Measurements from ENCODE around the gene FSTL5.
"Not testable (repeated sequence)": the region's sequence is repeated elsewhere in the genome, so short reads cannot be mapped to it uniquely, and the experiment has no call there.

Gene FSTL5

DNA sequence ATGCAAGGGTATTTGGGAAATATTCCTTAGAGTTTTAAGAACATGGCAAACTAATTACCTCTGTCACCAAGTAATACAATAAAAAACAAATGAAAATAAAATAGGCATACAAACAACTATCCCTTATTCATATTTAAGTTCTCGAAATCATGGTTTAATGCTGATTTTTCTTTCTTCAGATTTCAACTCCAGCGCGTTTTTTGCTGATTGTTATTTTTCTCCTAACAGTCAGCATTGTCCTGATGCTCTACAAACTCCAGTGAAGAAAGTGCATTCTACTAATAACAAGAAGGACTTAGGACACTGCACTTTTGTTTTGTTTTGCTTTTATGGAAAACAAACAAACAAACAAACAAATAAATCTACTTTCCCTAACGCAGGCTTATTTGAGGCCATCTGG, 282.4 kb downstream of the FSTL5 start:
- no peak for DNase-seq (ENCODE audit: extremely low read depth in 1 of 2, low read depth in 1 of 2)

DNA sequence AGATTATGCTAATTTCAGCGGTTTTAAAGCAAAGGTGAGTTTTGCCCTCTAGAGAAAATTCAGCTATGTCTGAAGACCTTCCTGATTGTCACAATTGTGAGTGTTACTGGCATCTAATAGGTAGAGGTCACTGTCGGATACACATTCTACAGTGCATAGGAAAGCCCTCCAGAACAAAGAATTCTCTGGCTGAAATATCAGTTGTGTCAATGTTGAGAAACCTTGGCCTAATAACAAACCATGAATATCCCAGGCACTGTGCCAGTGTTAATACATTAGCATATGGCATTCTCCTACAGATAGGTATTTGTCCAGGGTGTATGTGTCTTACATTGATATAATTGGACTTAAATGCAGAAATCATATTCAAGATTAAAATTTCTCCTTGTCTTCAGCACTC, 294.3 kb downstream of the FSTL5 start:
- no peak for DNase-seq (ENCODE audit: extremely low read depth in 1 of 2, low read depth in 1 of 2)

DNA sequence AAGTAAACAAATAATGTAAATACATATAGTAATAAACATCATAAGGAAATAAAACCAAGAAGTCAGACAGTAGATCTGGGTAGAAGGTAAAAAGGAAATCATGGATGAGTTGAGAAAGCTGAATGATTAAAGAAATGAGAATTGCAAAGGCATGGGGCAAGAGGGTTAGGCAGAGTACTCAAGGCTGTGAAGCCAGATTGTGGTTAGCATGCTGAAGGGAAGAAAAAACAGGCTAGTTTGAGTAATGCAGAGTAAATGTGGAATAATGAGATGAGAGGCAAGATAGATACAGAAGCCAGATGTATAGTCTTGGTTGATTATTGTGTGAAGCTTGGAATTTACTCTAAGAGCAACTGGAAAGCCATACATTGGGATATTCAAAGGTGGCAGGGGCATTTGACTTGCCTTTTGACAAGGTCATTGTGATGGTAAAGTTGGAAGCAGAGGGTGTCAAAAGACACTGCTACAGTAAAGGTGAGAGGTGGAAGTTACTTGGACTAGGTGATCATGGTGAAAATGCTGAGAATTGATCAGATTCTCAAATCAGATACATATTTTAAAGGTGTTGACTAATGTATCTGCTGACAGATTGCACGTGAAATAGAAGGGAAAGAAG, 307.0 kb downstream of the FSTL5 start:
- DNase-seq (ENCODE audit: extremely low read depth in 1 of 2, low read depth in 1 of 2): no peak

DNA sequence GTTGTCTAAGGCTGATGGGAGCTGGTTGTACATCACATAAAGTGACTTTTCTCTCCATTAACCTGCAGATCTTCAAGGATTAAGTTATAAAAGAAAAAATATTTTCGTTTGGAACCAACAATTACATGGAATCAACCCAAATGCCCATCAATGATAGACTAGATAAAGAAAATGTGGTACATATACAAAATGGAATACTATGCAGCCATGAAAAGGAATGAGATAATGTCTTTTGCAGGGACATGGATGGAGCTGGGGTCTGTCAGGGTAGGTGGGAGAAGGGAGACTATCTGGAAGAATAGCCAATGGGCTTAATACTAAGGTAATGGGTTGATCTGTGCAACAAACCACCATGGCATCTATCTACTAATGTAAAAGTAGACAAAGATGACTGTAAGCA, 313.2 kb downstream of the FSTL5 start:
- no peak for DNase-seq (ENCODE audit: extremely low read depth in 1 of 2, low read depth in 1 of 2)

DNA sequence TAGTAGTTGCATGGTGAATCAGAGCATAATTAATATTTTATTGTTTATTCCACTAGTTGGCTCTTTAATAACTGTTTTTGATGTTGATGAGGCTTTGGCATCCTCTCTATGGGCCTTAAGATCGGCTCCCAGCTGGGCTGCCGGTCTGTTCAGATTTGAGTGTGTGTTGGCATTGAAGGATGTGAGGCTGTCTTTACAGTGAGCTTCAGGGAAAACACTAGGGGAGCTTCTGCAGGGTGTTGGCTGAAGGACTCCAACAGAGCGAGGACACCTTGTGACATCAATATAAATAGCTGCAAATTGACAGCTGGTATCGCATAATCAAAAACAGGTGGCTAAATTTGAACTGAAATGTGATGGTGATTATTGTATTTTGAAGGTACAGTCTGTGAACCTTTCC, 322.0 kb downstream of the FSTL5 start:
- no peak for DNase-seq (ENCODE audit: extremely low read depth in 1 of 2, low read depth in 1 of 2)

DNA sequence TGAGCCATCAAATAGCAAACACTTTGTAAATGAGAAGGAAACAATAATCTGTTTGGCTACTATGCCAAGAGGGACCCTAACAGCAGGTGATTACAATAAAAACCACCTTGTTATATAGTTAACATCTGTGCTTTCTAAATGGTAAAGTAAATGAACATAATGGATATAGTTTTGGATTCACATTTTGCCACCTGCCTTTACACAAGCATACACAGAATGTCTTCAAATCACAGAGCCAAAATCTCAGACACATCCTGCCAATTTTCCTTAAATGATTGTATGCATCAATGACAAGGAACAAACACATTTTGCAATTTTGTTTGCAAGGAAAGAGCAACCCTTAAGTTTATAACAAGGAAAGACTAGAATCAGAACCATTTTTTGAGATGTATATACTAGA, 334.2 kb downstream of the FSTL5 start:
- DNase-seq (ENCODE audit: extremely low read depth in 1 of 2, low read depth in 1 of 2): no peak

DNA sequence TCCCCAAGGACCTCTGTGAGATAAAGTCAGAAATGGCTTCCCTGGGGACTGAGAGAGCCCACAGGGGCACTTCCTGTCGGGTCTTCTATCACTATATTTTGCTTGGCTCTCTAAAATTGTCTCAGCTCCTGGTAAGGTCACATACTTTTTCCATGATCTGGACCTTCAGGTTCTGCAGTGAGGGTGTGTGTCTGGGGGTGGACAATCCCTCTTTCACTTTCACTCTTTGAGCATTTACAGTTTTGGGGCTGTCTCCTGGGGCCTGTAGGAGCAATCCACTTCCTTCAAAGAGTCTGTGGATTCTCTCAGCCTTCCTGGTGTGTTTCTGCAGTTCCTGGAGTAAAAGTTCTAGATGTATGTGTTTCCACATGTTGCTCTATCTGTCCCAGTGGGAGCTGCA, 335.7 kb downstream of the FSTL5 start:
- DNase-seq (ENCODE audit: extremely low read depth in 1 of 2, low read depth in 1 of 2): no peak

DNA sequence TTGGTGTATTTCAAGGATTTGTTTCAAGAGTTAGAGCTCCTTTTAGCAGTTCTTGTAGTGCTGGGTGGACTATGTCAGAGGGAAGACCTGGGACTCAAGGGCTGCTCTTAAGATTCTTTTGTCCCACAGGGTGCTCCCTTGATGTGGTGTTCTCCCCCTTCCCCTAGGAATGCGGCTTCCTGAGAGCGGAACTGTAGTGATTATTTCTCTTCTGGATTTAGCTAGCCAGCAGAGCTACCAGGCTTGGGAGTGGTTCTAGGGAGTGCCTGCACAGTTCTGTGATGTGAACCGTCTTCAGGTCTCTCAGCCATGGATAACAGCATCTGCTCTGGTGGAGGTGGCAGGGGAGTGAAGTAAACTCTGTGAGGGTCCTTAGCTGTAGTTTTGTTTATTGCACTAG, 336.8 kb downstream of the FSTL5 start:
- DNase-seq (ENCODE audit: extremely low read depth in 1 of 2, low read depth in 1 of 2): no peak

DNA sequence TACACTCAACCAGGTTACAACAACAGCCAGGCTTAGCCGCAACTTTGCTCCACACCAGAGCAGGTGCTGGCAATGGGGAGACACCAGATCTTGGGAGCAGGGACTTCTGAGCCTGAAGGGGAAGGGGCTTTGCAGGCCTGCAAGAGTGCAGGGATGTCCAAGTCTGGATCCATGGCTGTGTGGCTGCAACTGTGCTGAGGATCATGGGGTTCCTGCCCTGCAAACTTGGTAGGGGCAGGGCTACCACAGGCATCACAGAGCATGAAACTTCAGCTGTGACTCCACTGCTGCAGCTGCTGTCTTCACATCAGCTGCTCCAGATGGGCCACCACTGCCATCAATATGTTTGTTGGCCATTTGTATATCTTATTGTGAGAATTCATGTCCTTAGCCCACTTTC, 340.4 kb downstream of the FSTL5 start:
- no peak for DNase-seq (ENCODE audit: extremely low read depth in 1 of 2, low read depth in 1 of 2)

DNA sequence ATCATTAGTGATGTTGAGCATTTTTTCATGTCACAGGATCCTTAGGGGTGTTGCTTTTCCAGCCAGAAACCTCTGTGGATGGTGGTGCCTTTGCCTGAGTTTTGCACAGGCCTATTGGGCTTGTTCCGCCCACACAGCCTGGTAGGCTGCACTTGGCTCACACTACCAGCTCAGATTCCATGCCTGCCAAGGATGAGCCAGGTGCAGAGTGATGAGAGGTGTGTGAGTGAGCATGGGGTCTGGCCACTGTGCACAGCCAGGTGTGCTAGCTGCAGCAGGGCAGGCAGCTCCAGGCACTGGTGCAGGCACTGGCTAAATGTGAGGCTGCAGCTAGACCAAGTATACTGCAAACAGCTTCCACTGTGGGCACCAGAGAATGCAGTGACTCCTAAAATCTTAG, 341.6 kb downstream of the FSTL5 start:
- no peak for DNase-seq (ENCODE audit: extremely low read depth in 1 of 2, low read depth in 1 of 2)

DNA sequence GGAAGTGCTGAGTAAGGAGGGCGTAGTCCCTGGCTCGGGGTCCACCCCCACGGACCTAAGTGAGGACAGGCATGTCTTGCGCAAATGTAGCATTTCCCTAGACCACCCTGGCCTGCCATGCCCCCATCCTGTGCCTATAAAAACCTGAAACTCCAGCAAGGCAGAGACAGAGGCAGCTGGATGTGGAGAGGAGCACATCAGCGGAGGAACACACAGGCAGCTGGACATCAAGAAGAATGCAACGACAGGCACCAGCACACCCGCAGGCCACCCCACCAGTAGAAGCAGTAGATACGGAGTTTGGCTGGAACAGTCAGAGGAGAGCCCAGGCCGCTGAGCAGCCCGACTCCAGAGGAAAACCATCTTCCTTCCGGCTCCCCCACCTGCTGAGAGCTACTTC, 345.9 kb downstream of the FSTL5 start:
- DNase-seq (ENCODE audit: extremely low read depth in 1 of 2, low read depth in 1 of 2): no peak

DNA sequence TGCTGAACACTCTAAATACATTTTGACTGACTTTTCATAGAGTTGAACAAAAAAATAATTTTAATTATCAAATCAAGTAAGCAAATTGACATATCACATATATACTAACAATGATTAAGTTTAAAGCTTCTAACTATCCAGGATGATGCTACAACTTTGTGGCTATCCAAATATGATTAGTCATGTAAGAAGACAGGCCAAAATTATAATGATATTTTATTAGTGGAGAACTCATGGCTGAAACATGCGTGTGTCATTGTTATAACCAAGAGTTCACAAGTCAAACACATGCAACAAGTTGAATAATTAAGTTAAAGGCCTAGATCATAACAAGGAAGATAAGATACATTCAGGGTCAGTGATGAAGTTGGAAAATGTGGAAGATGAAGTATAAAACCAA, 346.8 kb downstream of the FSTL5 start:
- no peak for DNase-seq (ENCODE audit: extremely low read depth in 1 of 2, low read depth in 1 of 2)

DNA sequence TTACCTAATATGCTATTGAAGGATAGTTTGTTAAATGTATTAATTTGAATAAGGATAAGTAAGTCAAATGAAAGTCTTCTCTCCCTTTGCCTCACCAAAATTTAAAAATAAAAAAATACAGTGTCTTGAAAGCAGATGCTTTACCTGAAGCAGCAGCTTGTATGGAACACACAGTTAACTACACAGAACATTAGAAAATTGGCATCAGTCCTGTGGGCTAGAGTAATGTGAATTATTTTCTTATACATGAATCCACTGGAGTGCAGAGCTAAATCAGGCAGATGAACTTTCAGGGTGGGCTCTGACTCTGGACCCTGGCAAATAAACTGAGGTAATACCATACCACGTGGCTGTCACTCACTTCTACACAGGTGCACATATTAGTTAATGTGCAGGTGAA, 348.0 kb downstream of the FSTL5 start:
- DNase-seq (ENCODE audit: extremely low read depth in 1 of 2, low read depth in 1 of 2): no peak

DNA sequence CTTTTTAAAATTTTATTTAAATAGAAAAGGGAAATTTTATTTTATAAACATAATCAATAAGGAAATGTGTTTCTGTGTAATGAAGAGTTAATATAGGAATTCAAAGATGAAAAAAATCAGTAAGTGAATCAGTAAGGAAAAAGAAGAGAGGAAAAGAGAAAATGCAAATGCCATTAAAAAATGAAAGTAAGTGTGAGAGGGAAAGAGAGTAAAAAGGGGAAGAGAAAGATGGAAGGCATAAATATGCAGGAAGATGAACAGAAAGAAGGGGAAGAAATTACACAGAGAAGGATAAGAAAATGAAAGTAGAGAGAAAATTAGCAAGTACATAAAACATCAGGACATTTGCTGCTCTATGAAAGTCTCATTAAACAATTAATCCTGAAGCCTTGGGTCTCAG, 349.9 kb downstream of the FSTL5 start:
- DNase-seq (ENCODE audit: extremely low read depth in 1 of 2, low read depth in 1 of 2): no peak

DNA sequence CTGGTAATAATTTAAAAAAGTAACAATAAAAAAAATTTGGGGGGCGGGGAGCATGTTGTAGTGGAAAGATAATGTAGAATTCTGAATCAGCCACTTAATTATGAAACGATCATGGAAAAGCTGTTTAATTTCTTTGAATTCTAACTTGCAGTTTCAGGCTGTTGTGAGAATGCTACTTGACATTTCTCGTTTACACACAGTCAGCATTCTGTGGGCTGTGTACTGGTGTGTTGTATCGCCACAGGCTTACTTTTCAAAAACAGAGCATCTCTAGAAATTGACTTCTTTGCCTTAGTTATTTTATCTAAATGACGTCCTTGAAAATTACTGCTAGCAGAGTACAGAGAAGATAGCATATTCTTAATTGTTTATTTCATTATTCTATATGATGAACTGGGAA, 350.4 kb downstream of the FSTL5 start:
- no peak for DNase-seq (ENCODE audit: extremely low read depth in 1 of 2, low read depth in 1 of 2)

DNA sequence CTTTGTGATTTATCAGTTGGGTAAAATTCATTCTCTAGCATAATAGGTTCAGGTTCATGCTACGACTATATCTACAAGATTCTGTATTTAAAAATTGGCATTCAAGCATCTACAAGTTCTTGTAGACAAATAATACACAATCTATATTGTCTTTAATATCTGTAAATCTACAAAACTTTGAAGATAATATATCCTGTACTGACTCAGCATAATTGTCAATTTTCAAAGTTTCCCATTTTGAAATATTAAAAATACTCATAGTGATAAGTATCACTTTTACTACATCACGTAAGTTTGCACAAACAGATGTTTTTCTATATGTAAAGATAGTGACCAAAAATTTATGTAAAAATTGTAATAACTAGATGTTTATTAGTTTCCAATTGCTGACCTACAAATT, 360.6 kb downstream of the FSTL5 start:
- DNase-seq (ENCODE audit: extremely low read depth in 1 of 2, low read depth in 1 of 2): no peak

DNA sequence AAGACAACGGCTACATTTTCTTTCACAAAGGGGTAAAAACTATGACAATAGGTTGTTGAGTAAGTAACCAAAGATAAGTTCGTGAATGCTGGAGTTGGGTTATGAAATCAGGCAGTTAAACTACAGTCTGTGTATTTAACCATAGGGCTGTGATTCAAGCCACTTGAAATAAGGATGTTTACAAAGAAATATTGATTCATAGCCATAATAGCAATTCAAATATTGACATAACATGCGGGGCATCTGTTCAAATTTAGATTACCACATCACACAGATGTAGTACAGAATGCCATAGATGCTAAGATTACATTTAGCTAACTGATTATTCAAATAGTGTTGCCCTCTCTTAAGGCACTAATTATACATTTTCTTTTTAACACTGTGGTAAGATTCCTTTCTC, 364.1 kb downstream of the FSTL5 start:
- DNase-seq (ENCODE audit: extremely low read depth in 1 of 2, low read depth in 1 of 2): no peak

DNA sequence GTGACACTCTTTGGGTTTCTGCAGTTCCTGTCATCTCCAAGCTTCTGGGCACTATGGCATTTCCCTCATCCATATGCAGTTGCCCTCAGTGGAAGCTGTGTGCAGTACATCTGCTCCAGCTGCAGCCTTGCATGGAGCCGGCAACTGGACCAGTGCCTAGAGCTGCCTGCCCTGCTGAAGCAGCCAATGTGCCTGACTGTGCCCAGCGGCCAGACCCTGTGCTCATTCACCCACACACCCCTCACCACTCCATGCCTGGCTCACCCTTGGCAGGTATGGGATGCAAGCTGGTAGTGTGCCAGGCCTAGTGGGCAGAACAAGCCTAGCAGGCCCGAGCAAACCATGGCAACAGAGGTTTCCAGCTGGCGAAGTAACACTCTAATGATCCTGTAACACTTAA, 370.8 kb downstream of the FSTL5 start:
- DNase-seq (ENCODE audit: extremely low read depth in 1 of 2, low read depth in 1 of 2): no peak

DNA sequence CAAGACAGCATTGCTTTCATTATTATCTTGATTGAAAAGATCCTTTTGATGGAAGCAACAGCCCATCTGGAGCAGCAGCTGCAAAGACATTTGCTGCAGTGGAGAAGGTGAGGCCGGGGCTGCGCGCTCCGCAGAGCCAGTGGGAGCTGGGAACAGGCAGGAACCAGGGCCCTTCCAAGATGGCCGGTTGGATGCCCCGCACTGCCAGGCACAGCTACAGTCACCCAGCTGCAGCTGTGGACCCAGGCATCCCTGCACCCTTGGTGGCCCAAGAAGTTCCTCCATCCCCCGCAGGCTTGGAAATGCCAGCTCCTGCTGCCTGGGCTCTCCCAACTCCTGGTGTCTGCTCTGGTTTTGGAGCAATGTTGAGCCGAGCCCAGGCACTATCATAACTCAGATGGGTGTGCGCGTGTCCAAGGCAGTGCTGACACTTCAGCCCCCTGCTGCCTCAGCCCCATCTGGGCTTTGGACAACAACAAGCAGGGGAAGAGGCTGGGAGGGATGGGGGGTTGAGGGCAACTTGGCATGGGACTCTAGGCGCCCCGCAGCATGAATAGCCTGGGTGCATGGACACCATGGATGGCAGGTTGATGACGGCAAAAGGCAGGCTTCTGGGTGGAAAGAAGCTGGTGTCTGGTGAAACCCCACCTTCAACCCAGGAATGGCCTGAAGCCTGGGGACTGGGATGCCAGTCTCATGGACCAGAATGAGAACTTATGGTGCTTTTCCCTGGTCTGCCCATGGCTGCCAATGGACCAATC, 371.8 kb downstream of the FSTL5 start:
- DNase-seq (ENCODE audit: extremely low read depth in 1 of 2, low read depth in 1 of 2): no peak

DNA sequence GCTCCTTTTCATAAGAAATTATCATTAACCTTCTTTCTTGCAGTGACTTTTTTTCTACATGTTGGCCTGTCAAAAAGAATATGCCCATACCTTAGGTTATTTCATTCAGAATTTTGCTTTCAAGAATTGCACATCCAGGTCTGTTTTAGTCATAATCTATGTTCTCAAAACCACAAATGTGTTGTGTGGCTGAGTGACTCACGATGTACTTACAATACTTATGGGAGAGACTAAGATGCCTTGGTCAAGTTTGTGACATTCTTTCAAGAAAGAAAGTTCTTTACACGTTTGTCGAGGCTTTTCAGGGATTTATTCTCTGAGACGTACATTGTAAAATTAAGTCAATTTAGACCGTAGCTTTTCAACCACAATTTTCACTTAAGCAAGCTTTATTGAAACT, 396.7 kb downstream of the FSTL5 start:
- DNase-seq (ENCODE audit: extremely low read depth in 1 of 2, low read depth in 1 of 2): no peak

DNA sequence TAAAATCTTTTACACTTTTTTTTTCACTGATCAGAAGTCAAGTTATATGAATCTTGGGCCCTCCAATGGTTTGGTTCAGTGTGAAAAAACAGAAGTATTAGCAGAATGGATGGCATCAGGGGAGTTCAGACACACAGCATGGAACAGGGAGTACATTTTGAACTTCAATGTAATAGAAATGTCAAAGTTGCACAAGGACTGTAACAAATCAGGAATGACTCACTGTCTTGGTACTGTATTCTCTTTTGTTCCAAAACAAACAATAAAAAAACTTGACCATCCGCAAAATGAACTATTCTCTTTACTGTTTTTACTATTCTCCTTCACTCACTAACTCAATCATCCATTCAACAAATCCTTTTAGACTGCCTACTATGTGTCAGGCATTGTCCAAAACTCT, 401.0 kb downstream of the FSTL5 start:
- DNase-seq (ENCODE audit: extremely low read depth in 1 of 2, low read depth in 1 of 2): no peak

DNA sequence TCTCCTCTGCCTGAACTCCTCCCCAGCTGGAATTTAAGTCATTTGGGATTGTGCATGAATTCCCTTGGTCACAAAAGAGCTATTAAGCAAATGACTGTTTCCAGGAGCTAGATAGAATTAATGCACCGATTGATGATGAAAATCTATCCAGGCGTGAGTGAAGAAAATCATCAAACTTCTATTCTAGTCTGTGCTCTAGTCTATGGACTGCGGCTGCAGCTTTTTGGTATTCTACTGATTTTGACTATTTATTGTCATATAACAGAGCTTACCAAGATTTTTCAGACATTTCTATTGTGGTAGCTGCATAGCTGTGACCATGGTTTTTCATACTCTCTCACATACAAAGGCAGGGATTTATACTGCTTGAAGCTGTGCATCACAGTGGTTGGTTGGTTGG, 403.8 kb downstream of the FSTL5 start:
- no peak for DNase-seq (ENCODE audit: extremely low read depth in 1 of 2, low read depth in 1 of 2)

DNA sequence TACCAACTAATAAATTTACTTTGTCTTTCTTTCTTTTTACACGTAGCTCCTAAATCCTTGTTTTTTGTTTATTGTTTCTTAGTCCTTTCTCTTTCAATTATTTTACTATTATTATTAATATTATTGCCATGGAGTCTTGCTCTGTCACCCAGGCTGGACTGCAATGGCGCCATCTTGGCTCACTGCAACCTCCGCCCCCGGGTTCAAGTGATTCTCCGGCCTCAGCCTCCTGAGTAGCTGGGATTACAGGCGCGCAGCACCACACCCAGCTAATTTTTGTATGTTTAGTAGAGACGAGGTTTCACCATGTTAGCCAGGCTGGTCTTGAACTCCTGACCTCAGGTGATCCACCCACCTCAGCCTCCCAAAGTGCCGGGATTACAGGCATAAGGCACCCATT, 405.4 kb downstream of the FSTL5 start:
- not testable (repeated sequence) for DNase-seq (ENCODE audit: extremely low read depth in 1 of 2, low read depth in 1 of 2)
